Measurements from ENCODE around the gene GAB2.
"Not testable (repeated sequence)": the region's sequence is repeated elsewhere in the genome, so short reads cannot be mapped to it uniquely, and the experiment has no call there.

DNA sequence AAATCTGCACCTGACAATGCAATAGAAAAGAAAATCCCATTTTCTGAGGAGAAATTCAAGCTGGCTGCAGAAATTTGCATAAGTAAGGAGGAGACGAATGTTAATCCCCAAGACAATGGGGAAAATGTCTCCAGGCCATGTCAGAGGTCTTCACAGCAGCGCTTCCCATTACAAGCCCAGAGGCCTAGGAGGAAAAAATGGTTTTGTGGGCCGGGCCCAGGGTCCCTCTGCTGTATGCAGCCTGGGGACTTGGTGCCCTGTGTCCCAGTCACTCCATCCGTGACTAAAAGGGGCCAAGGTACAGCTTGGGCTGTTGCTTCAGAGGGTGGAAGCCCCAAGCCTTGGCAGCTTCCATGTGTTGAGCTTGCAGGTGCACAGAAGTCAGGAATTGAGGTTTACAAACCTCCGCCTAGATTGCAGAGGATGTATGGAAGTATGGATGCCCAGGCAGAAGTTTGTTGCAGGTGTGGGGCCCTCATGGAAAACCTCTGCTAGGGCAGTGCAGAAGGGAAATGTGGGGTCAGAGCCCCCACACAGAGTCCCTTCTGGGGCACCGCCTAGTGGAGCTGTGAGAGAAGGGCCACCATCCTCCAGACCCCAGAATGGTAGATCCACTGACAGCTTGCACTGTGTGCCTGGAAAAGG lies 144.9 kb downstream of the GAB2 start:
- TF ChIP-seq, protein P1, sequence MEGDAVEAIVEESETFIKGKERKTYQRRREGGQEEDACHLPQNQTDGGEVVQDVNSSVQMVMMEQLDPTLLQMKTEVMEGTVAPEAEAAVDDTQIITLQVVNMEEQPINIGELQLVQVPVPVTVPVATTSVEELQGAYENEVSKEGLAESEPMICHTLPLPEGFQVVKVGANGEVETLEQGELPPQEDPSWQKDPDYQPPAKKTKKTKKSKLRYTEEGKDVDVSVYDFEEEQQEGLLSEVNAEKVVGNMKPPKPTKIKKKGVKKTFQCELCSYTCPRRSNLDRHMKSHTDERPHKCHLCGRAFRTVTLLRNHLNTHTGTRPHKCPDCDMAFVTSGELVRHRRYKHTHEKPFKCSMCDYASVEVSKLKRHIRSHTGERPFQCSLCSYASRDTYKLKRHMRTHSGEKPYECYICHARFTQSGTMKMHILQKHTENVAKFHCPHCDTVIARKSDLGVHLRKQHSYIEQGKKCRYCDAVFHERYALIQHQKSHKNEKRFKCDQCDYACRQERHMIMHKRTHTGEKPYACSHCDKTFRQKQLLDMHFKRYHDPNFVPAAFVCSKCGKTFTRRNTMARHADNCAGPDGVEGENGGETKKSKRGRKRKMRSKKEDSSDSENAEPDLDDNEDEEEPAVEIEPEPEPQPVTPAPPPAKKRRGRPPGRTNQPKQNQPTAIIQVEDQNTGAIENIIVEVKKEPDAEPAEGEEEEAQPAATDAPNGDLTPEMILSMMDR (conservative IDR thresholded peaks at IDR 0.05) = not testable (repeated sequence)
- not testable (repeated sequence) for TF ChIP-seq ZFX (IDR thresholded peaks at IDR 0.05)
